DOHH2 (cell line): ENCODE results near the gene LTC4S.

Experiments used
- H3F3A ChIP-seq: fragments of 200-600 bp; sonication (generic), shearing (Covaris generic); 2 replicates; pipeline ENCODE4 v1.6.0; 2016; ENCODE audit warnings: antibody characterized with exemption, mild to moderate bottlenecking; ENCODE audit not compliant: control insufficient read depth, insufficient read depth
- H3K27ac ChIP-seq: fragments of 200-600 bp; sonication (generic); 2 replicates; pipeline ENCODE4 v1.5.1; 2014; ENCODE audit warnings: low read depth, mild to moderate bottlenecking, low read length, moderate library complexity
- H3K27me3 ChIP-seq: fragments of 200-600 bp; sonication (generic); 2 replicates; pipeline ENCODE4 v1.6.1; 2014; ENCODE audit warnings: mild to moderate bottlenecking, low read length, mixed read lengths; ENCODE audit not compliant: control insufficient read depth
- H3K36me3 ChIP-seq: fragments of 200-600 bp; sonication (generic); 2 replicates; pipeline ENCODE4 v1.6.1; 2014; ENCODE audit warnings: mild to moderate bottlenecking, low read length, moderate library complexity, mixed read lengths; ENCODE audit not compliant: control insufficient read depth
- H3K4me1 ChIP-seq: fragments of 200-600 bp; sonication (generic); 2 replicates; pipeline ENCODE4 v1.6.1; 2014; ENCODE audit warnings: mild to moderate bottlenecking, low read length, mixed read lengths; ENCODE audit not compliant: control insufficient read depth
- H3K4me2 ChIP-seq: fragments of 200-600 bp; sonication (generic); 2 replicates; pipeline ENCODE4 v1.6.0; 2014; ENCODE audit warnings: mild to moderate bottlenecking, low read length, moderate library complexity
- H3K4me3 ChIP-seq: fragments of 200-600 bp; sonication (generic); 2 replicates; pipeline ENCODE4 v1.5.1; 2014; ENCODE audit warnings: mild to moderate bottlenecking, low read length, mixed read lengths
- H3K79me2 ChIP-seq: fragments of 200-600 bp; sonication (generic); 2 replicates; pipeline ENCODE4 v1.6.1; 2014; ENCODE audit warnings: mild to moderate bottlenecking, low read length, mixed read lengths; ENCODE audit not compliant: control insufficient read depth
- H3K9me2 ChIP-seq: fragments of 200-600 bp; sonication (generic); replicated peaks from 2 replicates; pipeline ENCODE4 v1.6.1; 2014; ENCODE audit warnings: mild to moderate bottlenecking, low read length, mixed read lengths; ENCODE audit not compliant: control insufficient read depth
- H3K9me3 ChIP-seq: fragments of 200-600 bp; sonication (generic); 2 replicates; pipeline ENCODE4 v1.6.1; 2014; ENCODE audit warnings: antibody characterized with exemption, low read length, mixed read lengths; ENCODE audit not compliant: control insufficient read depth, insufficient read depth
- H4K20me1 ChIP-seq: fragments of 200-600 bp; sonication (generic); 2 replicates; pipeline ENCODE4 v1.6.0; 2014; ENCODE audit warnings: low read depth, mild to moderate bottlenecking, antibody characterized with exemption, low read length, moderate library complexity; ENCODE audit not compliant: control insufficient read depth, insufficient read depth
- EZH2phosphoT487 ChIP-seq: fragments of 200-600 bp; sonication (generic); IDR thresholded peaks from 2 replicates; pipeline ENCODE4 v1.6.1; 2017; ENCODE audit warnings: borderline replicate concordance, mild to moderate bottlenecking, antibody characterized with exemption, low read length, moderate library complexity, mixed read lengths
- TF ChIP-seq, protein P1 (sequence below): fragments of 200-600 bp; sonication (generic); IDR thresholded peaks from one replicate; pipeline ENCODE4 v1.5.1; 2014; ENCODE audit warnings: antibody characterized with exemption, mild to moderate bottlenecking, low read depth, low read length; ENCODE audit not compliant: poor library complexity, severe bottlenecking

The LTC4S gene

GRCh38 chr5:179806250-179807048 lies 12.7 kb downstream of the LTC4S start, which contains the start of gene MGAT4B:
Gene MGAT4B, minus strand, starts transcription at chr5:179806866. Its CDS starts 283 bp downstream, at chr5:179806583.
- H4K20me1 ChIP-seq: no peaks in the 10 kb centered on the region
- H3K4me1 ChIP-seq: peaks cover 26% of the 10 kb centered on the region
- peak within 1 kb of the TSS; percentile 95 for H3K4me2 ChIP-seq
- peak within 1 kb of the TSS; percentile 71 for H3K4me3 ChIP-seq
- peaks cover 6% of the 10 kb centered on the region; the same call in 1 of the 2 replicates for H3F3A ChIP-seq
- no peaks in the 10 kb centered on the region for H3K9me2 ChIP-seq
- H3K79me2 ChIP-seq: peaks cover 37% of the 10 kb centered on the region
- peak within 1 kb of the TSS; percentile 19; the same call in 1 of the 2 replicates for H3K27ac ChIP-seq
- TF ChIP-seq EZH2phosphoT487: no peak
- TF ChIP-seq, protein P1, sequence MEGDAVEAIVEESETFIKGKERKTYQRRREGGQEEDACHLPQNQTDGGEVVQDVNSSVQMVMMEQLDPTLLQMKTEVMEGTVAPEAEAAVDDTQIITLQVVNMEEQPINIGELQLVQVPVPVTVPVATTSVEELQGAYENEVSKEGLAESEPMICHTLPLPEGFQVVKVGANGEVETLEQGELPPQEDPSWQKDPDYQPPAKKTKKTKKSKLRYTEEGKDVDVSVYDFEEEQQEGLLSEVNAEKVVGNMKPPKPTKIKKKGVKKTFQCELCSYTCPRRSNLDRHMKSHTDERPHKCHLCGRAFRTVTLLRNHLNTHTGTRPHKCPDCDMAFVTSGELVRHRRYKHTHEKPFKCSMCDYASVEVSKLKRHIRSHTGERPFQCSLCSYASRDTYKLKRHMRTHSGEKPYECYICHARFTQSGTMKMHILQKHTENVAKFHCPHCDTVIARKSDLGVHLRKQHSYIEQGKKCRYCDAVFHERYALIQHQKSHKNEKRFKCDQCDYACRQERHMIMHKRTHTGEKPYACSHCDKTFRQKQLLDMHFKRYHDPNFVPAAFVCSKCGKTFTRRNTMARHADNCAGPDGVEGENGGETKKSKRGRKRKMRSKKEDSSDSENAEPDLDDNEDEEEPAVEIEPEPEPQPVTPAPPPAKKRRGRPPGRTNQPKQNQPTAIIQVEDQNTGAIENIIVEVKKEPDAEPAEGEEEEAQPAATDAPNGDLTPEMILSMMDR: no peak
- no peaks in the 10 kb centered on the region for H3K9me3 ChIP-seq
- peaks cover 1% of the 10 kb centered on the region for H3K36me3 ChIP-seq
- no peaks in the 10 kb centered on the region for H3K27me3 ChIP-seq

GRCh38 chr5:179812135-179812825 lies 18.5 kb downstream of the LTC4S start:
- H3K4me2 ChIP-seq: no peak overlapping the region
- H3K9me3 ChIP-seq: no peaks in the 10 kb centered on the region
- peaks cover 11% of the 10 kb centered on the region for H3K36me3 ChIP-seq

DNA sequence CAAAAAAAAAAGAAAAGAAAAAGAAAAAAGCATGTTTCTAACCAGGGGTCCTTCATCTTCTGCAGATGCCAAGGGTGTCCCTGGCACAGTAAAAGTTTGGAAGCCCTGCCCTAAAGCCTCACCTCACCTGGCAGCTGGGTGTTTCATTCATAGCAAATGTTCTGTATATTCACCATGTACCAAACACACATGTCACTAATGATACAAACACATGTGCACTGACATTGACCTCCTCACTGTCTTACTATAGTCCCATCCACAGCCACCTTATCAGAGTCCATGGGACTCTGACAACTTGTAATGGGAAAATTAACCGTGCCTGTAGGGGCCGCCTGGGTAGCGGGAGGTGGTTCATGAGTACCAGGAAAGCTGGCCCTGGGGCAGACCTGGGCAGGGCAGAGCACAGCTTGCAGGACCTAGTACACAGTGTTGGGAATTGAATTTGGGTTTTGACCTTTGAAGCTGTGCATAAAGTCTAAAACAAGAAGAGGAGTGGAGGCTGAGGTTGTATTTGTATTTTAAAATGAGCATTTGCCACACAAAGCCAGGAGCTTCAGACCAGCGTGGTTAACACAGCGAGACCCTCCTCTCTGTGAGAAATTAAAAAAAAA lies 19.3 kb downstream of the LTC4S start:
- peaks cover 2% of the 10 kb centered on the region for H3K79me2 ChIP-seq
- TF ChIP-seq, protein P1: no peak
- no peak for TF ChIP-seq EZH2phosphoT487
- peaks cover 4% of the 10 kb centered on the region; the same call in 1 of the 2 replicates for H3F3A ChIP-seq
- no peak overlapping the region for H3K4me2 ChIP-seq
- H3K4me1 ChIP-seq: peaks cover 2% of the 10 kb centered on the region
- H4K20me1 ChIP-seq: no peaks in the 10 kb centered on the region
- no peaks in the 10 kb centered on the region for H3K9me2 ChIP-seq
- no peak overlapping the region for H3K4me3 ChIP-seq
- H3K36me3 ChIP-seq: peaks cover 11% of the 10 kb centered on the region
- H3K27me3 ChIP-seq: no peaks in the 10 kb centered on the region
- H3K9me3 ChIP-seq: no peaks in the 10 kb centered on the region
- H3K27ac ChIP-seq: no peak overlapping the region

More at GRCh38 chr5:179812135-179812825, 18.5 kb downstream of the LTC4S start:
- Histone ChIP-seq H3K79me2 (peaks cover 9% of the 10 kb centered on the region), H3F3A (peaks cover 6% of the 10 kb centered on the region; the same call in 1 of the 2 replicates), H4K20me1 (no peaks in the 10 kb centered on the region), H3K4me3 (no peak overlapping the region), H3K9me2 (no peaks in the 10 kb centered on the region), H3K4me1 (peaks cover 7% of the 10 kb centered on the region), H3K27ac (no peak overlapping the region), H3K27me3 (no peaks in the 10 kb centered on the region)
- TF ChIP-seq, protein P1: no peak
- no peak for TF ChIP-seq EZH2phosphoT487
